22Rv1 (cell line): ENCODE measurements around the gene NBPF4.
"Not testable (repeated sequence)": the region's sequence is repeated elsewhere in the genome, so short reads cannot be mapped to it uniquely, and the experiment has no call there.

Source experiments
- CTCF ChIP-seq: fragments of 450-650 bp; IDR thresholded peaks from 2 replicates; pipeline ENCODE4 v1.5.1; 2017; ENCODE audit warnings: mild to moderate bottlenecking
- ZFX ChIP-seq: fragments of 450-650 bp; IDR thresholded peaks from 2 replicates; pipeline ENCODE4 v1.6.1; 2017; ENCODE audit warnings: antibody characterized with exemption, borderline replicate concordance

GRCh38 chr1:108232183-108232582 lies 11.7 kb downstream of the NBPF4 start:
- not testable (repeated sequence) for TF ChIP-seq CTCF, ZFX
